Keratinocyte (primary cell): Measurements from ENCODE around the gene ZHX3.

Experiments
- CTCF ChIP-seq, 3 experiments: IDR thresholded peaks in 1 of 3; conservative IDR thresholded peaks in 1 of 3; optimal IDR thresholded peaks in 1 of 3; 2 replicates in 2 of 3; 3 replicates in 1 of 3; pipeline versions ENCODE3 to v1.5.1; 2011; ENCODE audit warnings: low read length in 3 of 3, mild to moderate bottlenecking in 3 of 3, moderate library complexity in 2 of 3, control low read depth in 1 of 3, inconsistent platforms in 1 of 3; ENCODE audit not compliant: insufficient read depth in 2 of 3; ENCODE audit errors: extremely low read depth in 1 of 3
- EZH2 ChIP-seq: IDR thresholded peaks from one replicate; pipeline ENCODE4 v1.6.1; 2012; ENCODE audit warnings: inconsistent platforms, mild to moderate bottlenecking, low read length, moderate library complexity

- TF ChIP-seq CTCF (optimal IDR thresholded peaks at IDR 0.05 in 1 of 3, IDR thresholded peaks at IDR 0.05 in 1 of 3, conservative IDR thresholded peaks at IDR 0.05 in 1 of 3; ENCODE audit: extremely low read depth in 1 of 3, insufficient read depth in 2 of 3, low read length in 3 of 3) (no peak), EZH2 (no peak)
Measured at GRCh38 chr20:41308726-41309413, 8.7 kb downstream of the ZHX3 start.
